ENCODE measurements around the gene MAST3. TPM values are rescaled to one million over a fixed set of nuclear protein-coding genes. Genes with fewer than 3 reads are reported as not detected.

The MAST3 gene
- total RNA-seq, 2 donors from 2014 or later: 5.8 to 7.5 TPM

DNA sequence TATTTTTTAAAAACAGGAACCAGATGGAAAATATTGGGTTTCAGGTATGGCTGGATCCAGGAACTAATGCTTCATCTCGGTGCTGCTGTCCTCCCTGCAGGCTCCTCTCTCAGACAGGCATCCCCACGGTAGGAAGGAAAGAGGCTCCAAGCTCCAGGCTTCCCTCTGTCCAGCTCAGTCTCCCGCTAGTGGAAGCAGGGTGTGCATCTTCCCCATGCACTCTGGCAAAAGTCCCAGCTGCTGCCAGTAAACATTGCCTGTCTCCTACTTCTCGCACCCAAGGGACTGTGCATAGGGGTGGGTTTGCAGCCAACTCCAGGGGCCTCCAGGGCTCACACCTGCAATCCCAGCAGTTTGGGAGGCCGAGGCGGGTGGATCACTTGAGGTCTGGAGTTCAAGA, 40.0 kb upstream of the MAST3 start:
- peak overlapping the region in 1 of 2 donors; percentile 12 for H3K4me3 ChIP-seq
- no peaks in the 10 kb centered on the region for H3K36me3 ChIP-seq
- H3K4me1 ChIP-seq: peaks cover 0 to 15% of the 10 kb centered on the region in 2 donors
- H3K9me3 ChIP-seq: no peaks in the 10 kb centered on the region
- H3K27ac ChIP-seq: peak overlapping the region; percentile 76 to 83
- DNase-seq (ENCODE audit: low spot score): no peak
- H3K27me3 ChIP-seq: no peaks in the 10 kb centered on the region
- TF ChIP-seq, protein P1, sequence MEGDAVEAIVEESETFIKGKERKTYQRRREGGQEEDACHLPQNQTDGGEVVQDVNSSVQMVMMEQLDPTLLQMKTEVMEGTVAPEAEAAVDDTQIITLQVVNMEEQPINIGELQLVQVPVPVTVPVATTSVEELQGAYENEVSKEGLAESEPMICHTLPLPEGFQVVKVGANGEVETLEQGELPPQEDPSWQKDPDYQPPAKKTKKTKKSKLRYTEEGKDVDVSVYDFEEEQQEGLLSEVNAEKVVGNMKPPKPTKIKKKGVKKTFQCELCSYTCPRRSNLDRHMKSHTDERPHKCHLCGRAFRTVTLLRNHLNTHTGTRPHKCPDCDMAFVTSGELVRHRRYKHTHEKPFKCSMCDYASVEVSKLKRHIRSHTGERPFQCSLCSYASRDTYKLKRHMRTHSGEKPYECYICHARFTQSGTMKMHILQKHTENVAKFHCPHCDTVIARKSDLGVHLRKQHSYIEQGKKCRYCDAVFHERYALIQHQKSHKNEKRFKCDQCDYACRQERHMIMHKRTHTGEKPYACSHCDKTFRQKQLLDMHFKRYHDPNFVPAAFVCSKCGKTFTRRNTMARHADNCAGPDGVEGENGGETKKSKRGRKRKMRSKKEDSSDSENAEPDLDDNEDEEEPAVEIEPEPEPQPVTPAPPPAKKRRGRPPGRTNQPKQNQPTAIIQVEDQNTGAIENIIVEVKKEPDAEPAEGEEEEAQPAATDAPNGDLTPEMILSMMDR (IDR thresholded peaks at IDR 0.05): no peak

DNA sequence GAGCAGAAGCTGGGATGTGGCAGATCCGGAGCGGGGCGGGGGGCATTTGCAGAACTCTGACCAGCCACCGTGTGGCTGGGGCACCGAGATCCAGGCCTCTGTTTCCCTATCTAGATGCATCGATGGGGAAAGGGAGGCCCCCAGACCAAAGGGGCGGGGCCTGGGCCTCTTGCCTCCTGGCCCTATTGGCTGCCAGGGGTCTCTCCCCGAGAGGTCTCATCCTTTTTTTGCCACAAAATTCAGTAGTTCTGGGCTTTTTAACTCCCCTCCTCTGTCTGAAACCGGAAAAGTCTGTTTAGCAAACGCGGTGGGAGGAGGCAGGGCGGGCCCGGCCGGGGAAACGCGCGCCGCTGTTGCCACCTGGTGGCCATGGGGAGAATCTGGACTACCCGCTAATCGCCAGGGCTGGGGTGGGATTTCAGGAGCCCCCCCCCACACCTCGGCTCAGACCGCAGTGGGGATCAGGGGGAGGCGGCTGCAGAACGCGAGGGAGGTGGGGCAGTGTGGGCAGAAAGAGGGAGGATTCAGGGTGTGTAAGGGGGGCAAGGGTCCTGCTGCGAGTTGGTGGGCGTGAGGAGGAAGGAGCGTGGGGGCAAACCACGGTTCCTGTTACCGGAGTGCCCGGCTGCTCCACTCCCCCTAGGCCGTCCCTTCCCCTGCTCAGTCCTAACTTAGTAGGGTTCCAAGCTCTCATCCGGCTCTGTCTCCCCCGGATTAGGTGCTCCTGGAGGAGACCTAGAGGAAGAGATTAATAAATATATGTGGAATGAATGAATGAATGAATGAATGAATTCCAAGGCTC, 39.2 kb upstream of the MAST3 start:
- Histone ChIP-seq H3K4me3 (peak overlapping the region in 1 of 2 donors; percentile 12), H3K4me1 (peaks cover 0 to 15% of the 10 kb centered on the region in 2 donors), H3K9me3 (no peaks in the 10 kb centered on the region), H3K36me3 (no peaks in the 10 kb centered on the region), H3K27ac (peak overlapping the region; percentile 76 to 83), H3K27me3 (no peaks in the 10 kb centered on the region)
- TF ChIP-seq, protein P1 (IDR thresholded peaks at IDR 0.05): peak; percentile 92 to 99
- DNase-seq (ENCODE audit: low spot score): peak; percentile 82

GRCh38 chr19:18059297-18059696, 38.3 kb upstream of the MAST3 start:
- Histone ChIP-seq H3K4me1 (peaks cover 0 to 15% of the 10 kb centered on the region in 2 donors), H3K27me3 (no peaks in the 10 kb centered on the region), H3K27ac (no peak overlapping the region), H3K36me3 (no peaks in the 10 kb centered on the region), H3K9me3 (no peaks in the 10 kb centered on the region), H3K4me3 (no peak overlapping the region)
- TF ChIP-seq, protein P1 (IDR thresholded peaks at IDR 0.05): no peak
- no peak for DNase-seq (ENCODE audit: low spot score)

- no peak overlapping the region for H3K27ac ChIP-seq
Observed at GRCh38 chr19:18059902-18060301, 37.7 kb upstream of the MAST3 start.

GRCh38 chr19:18060472-18060871, 37.1 kb upstream of the MAST3 start:
- Histone ChIP-seq H3K36me3 (no peaks in the 10 kb centered on the region), H3K27me3 (no peaks in the 10 kb centered on the region), H3K4me3 (no peak overlapping the region), H3K4me1 (peaks cover 0 to 15% of the 10 kb centered on the region in 2 donors), H3K9me3 (no peaks in the 10 kb centered on the region), H3K27ac (no peak overlapping the region)
- TF ChIP-seq, protein P1 (IDR thresholded peaks at IDR 0.05): no peak
- no peak for DNase-seq (ENCODE audit: low spot score)

More at GRCh38 chr19:18059902-18060301, 37.7 kb upstream of the MAST3 start:
- Histone ChIP-seq H3K27me3 (no peaks in the 10 kb centered on the region), H3K4me3 (no peak overlapping the region), H3K36me3 (no peaks in the 10 kb centered on the region), H3K4me1 (peaks cover 0 to 15% of the 10 kb centered on the region in 2 donors), H3K9me3 (no peaks in the 10 kb centered on the region)
- TF ChIP-seq, protein P1 (IDR thresholded peaks at IDR 0.05): no peak
- no peak for DNase-seq (ENCODE audit: low spot score)

Measured in right atrium auricular region (tissue), 2 donors.